ENCODE results near the gene XYLT2.
"Not testable (repeated sequence)": the region's sequence is repeated elsewhere in the genome, so short reads cannot be mapped to it uniquely, and the experiment has no call there.

Gene XYLT2

GRCh38 chr17:50345432-50346312 lies at the start of gene XYLT2:
Gene XYLT2 (plus strand): TSS chr17:50346126. CDS start chr17:50346141, 15 bp downstream.
- no peak for FAIRE-seq

DNA sequence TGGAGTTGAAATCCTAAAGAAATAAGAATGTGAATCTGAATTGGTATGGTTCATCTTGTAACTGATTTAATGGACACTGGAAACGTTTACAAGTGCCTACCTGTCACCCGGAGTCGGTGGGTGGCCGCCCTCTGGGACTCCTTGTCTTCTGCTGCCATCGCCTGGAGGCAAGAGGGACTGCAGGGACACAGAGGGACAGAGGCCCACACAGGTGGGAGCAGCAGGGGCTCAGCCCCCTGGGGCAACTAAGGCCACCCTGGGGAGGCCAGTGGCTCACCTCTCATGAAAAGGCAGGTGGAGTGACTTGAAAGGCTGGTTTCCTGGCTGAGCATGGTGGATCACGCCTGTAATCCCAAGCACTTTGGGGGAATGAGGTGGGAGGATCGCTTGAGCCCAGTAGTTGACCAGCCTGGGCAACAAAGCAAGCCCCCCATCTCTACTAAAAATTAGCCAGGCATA lies 48.5 kb upstream of the XYLT2 start:
- FAIRE-seq, result no peak

DNA sequence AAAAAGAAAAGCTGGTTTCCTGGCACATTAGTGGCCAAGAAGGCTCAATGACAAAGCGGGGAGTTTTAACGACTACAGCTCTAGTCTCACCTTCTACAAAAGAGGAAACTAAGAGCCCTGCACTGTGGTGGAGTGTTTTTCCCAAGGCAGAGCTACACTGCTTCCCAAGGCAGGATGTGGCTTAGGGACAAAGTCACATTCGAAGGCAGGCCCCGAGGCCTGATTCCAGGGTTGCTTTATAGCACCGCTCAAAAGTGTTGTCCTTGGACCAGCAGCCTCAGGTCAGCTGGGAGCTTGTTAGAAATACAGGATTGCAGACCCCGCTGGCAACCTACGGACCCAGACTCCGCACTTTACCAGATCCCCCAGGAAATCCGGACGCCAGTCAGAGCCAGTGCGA lies 47.9 kb upstream of the XYLT2 start:
- no peak for FAIRE-seq

DNA sequence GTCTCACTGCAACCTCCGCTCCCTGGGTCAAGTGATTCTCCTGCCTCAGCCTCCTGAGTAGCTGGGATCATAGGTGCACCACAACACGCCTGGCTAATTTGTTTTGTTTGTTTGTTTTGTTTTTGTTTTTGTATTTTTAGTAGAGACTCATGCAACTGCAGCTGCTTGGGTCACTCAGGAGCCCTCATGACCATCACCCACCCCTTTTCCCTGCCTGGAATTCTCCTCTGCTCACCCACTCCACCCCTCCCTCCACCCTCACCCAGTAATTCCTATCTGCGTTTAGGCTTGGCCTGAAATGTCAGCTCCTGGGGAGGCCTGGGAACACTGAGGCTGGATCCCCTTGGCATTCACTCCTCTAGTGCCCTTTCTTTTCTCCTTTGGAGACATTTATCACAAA lies 46.1 kb upstream of the XYLT2 start:
- no peak for FAIRE-seq

DNA sequence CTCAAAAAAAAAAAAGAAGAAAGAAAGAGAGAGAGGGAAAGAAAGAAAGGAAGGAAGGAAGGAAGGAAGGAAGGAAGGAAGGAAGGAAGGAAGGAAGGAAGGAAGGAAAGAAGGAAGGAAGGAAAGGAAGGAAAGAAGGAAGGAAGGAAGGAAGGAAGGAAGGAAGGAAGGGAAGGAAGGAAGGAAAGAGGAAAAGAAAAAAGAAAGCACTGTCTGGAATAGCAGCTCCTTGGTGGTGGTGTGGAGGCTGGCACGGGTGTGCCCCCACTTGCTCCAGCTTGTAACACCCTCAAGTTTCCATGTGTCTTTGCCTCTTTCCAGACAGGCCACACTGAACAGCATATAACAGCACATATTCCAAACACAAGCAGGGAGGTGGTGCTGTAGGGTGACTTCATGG lies 45.1 kb upstream of the XYLT2 start:
- FAIRE-seq, result not testable (repeated sequence)

DNA sequence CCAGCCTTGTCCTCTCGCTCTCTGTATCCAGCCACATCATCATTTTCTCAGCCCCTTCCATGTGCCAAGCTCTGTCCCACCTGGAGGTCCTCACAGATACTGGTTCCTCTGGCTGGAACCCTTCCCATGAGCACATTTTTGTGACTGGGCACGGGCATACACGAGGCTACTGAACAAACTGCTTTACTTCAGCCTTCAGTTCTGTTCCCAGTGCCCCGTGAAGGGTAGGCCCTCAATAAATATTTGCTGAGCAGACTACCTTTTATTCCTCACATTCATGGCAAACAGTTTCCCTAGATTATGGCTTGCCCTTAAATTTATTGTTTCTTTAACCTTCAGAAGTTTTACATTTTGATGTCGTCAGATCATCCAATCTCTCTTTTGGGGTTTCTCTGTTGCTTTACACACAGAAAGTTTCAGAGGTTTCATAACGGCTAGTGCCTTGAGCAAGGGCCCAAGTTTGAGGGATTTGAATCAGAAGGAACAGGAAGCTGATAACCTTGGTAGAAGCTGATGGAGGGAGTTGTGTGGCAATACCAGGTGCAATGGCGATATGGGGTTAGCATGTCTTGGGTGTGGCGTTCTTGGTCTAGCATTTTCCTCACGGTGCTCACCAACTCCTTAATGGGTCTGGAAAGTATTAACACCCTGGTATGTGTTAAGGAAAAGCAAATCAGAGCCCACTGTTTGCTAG lies 43.9 kb upstream of the XYLT2 start:
- FAIRE-seq, result no peak

- FAIRE-seq, result no peak
These were observed 42.9 kb upstream of the XYLT2 start for GRCh38 chr17:50303051-50303450.

- no peak for FAIRE-seq
These were observed 42.3 kb upstream of the XYLT2 start for GRCh38 chr17:50303596-50303995.

- no peak for FAIRE-seq
These were observed 41.0 kb upstream of the XYLT2 start for GRCh38 chr17:50304781-50305404.

- FAIRE-seq, result no peak
These were observed 38.3 kb upstream of the XYLT2 start for GRCh38 chr17:50307654-50308053.

DNA sequence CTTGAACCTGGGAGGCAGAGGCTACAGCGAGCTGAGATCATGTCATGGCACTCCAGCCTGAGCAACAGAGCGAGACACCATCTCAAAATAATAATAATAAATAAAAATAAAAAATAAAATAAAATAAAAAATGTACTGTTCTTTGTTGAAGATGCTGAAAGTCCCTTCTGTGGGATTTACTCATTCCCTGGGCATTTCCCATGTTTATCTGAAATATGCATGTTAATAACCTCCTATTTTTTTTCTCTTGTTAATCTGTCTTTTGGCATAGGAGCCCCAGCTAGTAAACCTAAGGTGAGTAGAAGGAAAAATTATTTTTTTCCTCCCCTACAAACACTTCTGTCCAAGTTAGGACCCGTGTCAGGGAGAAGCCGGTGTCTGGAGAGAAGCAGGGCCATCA lies 37.3 kb upstream of the XYLT2 start:
- no peak for FAIRE-seq

DNA sequence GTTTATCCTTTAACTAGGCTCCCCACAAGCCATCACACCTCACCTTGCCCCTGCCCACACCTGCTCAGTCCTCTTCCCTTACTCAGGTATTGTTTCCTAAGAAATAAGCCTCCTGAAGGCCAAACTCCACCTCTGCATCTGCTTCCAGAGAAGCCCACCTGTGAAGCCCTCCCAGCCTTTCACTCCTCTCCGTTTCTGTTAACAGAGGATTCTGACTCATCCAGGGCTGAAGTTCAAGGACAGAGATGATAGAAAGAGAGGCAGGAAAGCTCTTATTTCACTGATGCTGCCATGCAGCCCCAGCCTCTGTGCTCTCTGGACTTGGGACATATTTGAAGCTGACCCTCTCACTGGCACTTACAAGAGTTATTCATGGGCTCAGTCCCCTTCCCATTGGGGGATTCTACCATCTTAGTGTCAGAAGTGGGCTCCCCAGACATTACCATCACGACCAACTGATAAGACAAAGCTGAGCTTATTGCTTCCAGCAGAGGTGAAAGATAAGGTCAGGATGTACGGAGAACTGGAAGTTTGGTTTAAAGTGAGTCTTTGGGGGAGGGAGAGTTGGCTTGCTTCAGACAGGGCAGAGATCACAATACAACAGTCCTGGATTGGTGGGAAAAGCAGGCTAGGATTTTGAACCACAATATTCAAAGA lies 35.3 kb upstream of the XYLT2 start:
- FAIRE-seq, result no peak

- FAIRE-seq, result no peak
These were observed 34.8 kb upstream of the XYLT2 start for GRCh38 chr17:50311112-50311460.

GRCh38 chr17:50311483-50311882 lies 34.4 kb upstream of the XYLT2 start:
- FAIRE-seq, result no peak

DNA sequence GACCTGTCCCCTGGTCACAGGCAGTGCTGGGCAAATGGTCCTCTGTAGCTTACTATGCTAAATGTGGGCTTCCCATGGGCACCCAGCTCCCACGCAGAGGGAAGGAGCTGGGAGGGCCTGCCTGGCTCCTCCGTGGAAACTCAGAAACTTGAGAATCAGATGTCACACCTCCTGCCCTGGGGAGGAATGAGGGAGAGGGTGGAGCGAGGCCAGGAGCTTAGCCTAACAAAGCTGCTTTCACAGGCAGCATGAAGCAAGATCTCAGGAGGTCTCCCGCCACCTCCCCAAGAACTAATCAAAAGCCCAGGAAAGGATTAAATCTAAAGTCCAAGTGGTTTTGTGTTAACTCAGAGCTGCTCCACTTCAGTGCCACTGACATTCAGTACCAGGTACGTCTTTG lies 33.6 kb upstream of the XYLT2 start:
- FAIRE-seq, result no peak

GRCh38 chr17:50314456-50315011 lies 31.4 kb upstream of the XYLT2 start:
- no peak for FAIRE-seq

- FAIRE-seq, result no peak
These were observed 29.8 kb upstream of the XYLT2 start for GRCh38 chr17:50316016-50316587.

DNA sequence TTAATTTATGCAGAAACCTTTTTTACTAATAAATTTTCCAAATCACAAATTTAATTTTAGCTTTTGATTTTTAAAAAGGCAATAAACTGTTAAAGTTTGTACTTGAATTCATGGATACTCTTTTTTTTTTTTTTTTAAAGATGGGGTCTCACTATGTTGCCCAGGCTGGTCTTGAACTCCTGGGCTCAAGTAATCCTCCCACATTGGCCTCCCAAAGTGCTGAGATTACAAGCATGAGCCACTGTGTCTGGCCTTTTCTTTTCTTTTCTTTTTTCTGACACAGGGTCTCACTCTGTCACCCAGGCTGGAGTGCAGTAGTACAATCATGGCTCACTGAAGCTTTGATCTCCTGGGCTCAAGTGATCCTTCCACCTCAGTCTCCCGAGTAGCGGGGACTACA lies 29.3 kb upstream of the XYLT2 start:
- FAIRE-seq, result not testable (repeated sequence)

GRCh38 chr17:50317121-50317520 lies 28.8 kb upstream of the XYLT2 start:
- no peak for FAIRE-seq

GRCh38 chr17:50318501-50319285 lies 27.2 kb upstream of the XYLT2 start:
- FAIRE-seq, result no peak

GRCh38 chr17:50319306-50320004 lies 26.5 kb upstream of the XYLT2 start:
- FAIRE-seq, result no peak

Measured in colon (tissue), 2 donors.